ENCODE measurements around the gene IL17RE. TPM values are rescaled to one million over a fixed set of nuclear protein-coding genes. Genes with fewer than 3 reads are reported as not detected.

IL17RE gene
- total RNA-seq, 4 donors from 2014 or later: 49.2 to 116 (median 77.8) TPM

- TF ChIP-seq POLR2A (IDR thresholded peaks at IDR 0.05) (no peak), POLR2AphosphoS5 (IDR thresholded peaks at IDR 0.05) (no peak), EP300 (IDR thresholded peaks at IDR 0.05) (no peak)
- TF ChIP-seq, protein P1, sequence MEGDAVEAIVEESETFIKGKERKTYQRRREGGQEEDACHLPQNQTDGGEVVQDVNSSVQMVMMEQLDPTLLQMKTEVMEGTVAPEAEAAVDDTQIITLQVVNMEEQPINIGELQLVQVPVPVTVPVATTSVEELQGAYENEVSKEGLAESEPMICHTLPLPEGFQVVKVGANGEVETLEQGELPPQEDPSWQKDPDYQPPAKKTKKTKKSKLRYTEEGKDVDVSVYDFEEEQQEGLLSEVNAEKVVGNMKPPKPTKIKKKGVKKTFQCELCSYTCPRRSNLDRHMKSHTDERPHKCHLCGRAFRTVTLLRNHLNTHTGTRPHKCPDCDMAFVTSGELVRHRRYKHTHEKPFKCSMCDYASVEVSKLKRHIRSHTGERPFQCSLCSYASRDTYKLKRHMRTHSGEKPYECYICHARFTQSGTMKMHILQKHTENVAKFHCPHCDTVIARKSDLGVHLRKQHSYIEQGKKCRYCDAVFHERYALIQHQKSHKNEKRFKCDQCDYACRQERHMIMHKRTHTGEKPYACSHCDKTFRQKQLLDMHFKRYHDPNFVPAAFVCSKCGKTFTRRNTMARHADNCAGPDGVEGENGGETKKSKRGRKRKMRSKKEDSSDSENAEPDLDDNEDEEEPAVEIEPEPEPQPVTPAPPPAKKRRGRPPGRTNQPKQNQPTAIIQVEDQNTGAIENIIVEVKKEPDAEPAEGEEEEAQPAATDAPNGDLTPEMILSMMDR (IDR thresholded peaks at IDR 0.05): no peak
- Histone ChIP-seq H3K36me3 (no peaks in the 10 kb centered on the region), H3K9me3 (no peaks in the 10 kb centered on the region), H3K4me1 (peaks cover 61% of the 10 kb centered on the region), H3K4me3 (peak within 1 kb of the TSS; percentile 62), H3K27ac (peak within 1 kb of the TSS; percentile 92), H3K27me3 (no peaks in the 10 kb centered on the region)
- 28% methylated on average over 7 of the region's 19 CpGs for WGBS
- DNase-seq (ENCODE audit: low spot score in 2 of 2): peak; percentile 94
Observed at GRCh38 chr3:9916734-9917680, 14.4 kb downstream of the IL17RE start, which contains the start of gene IL17RC. IL17RC (plus strand) TSS chr3:9917098; CDS start chr3:9917316, 218 bp downstream.

DNA sequence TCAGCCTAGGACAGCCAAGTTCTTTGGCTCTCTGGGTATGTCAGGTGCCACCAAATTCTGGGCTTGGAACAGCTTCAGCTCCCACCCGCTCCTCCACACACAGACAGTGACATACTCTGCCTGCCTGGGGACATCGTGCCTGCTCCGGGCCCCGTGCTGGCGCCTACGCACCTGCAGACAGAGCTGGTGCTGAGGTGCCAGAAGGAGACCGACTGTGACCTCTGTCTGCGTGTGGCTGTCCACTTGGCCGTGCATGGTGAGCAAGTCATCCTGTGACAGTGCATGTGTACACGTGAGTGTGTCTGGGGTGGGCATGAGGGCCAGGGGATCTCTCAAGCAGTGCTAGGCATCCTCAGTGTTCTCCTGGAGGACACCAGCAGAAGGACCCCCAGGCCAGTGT lies 15.2 kb downstream of the IL17RE start:
- H3K4me3 ChIP-seq: peak overlapping the region; percentile 62
- peaks cover 53% of the 10 kb centered on the region for H3K4me1 ChIP-seq
- no peaks in the 10 kb centered on the region for H3K27me3 ChIP-seq
- no CpG with 5 or more reads among the region's 10 CpGs for WGBS
- H3K27ac ChIP-seq: peak overlapping the region; percentile 92
- no peak for DNase-seq (ENCODE audit: low spot score in 2 of 2)
- TF ChIP-seq, protein P1 (IDR thresholded peaks at IDR 0.05): no peak
- TF ChIP-seq EP300 (IDR thresholded peaks at IDR 0.05) (no peak), POLR2A (IDR thresholded peaks at IDR 0.05) (no peak), POLR2AphosphoS5 (IDR thresholded peaks at IDR 0.05) (no peak)
- no peaks in the 10 kb centered on the region for H3K36me3 ChIP-seq
- H3K9me3 ChIP-seq: no peaks in the 10 kb centered on the region

GRCh38 chr3:9918261-9919038 lies 15.8 kb downstream of the IL17RE start:
- peak overlapping the region; percentile 62 for H3K4me3 ChIP-seq
- H3K27ac ChIP-seq: no peak overlapping the region
- H3K9me3 ChIP-seq: no peaks in the 10 kb centered on the region
- 92% methylated on average over 7 of the region's 8 CpGs for WGBS
- H3K4me1 ChIP-seq: peaks cover 47% of the 10 kb centered on the region
- no peak for DNase-seq (ENCODE audit: low spot score in 2 of 2)
- no peaks in the 10 kb centered on the region for H3K27me3 ChIP-seq
- no peak for TF ChIP-seq POLR2AphosphoS5 (IDR thresholded peaks at IDR 0.05)
- no peak for TF ChIP-seq EP300 (IDR thresholded peaks at IDR 0.05)
- no peak for TF ChIP-seq POLR2A (IDR thresholded peaks at IDR 0.05)
- H3K36me3 ChIP-seq: no peaks in the 10 kb centered on the region

DNA sequence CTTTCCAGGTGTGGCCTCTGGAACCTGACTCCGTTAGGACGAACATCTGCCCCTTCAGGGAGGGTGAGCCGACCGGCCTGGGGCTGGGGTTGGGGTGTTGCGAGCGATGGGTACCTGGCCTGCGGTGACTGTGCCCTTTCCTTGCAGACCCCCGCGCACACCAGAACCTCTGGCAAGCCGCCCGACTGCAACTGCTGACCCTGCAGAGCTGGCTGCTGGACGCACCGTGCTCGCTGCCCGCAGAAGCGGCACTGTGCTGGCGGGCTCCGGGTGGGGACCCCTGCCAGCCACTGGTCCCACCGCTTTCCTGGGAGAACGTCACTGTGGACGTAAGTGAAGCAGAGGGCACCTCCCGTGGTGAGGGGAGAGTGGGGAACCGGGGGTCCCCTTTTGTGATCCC lies 25.5 kb downstream of the IL17RE start:
- H3K27me3 ChIP-seq: no peaks in the 10 kb centered on the region
- H3K36me3 ChIP-seq: peaks cover 56% of the 10 kb centered on the region
- 95% methylated on average over 22 of the region's 23 CpGs for WGBS
- no peaks in the 10 kb centered on the region for H3K9me3 ChIP-seq
- no peak for DNase-seq (ENCODE audit: low spot score in 2 of 2)
- TF ChIP-seq, protein P1 (IDR thresholded peaks at IDR 0.05): no peak
- no peak for TF ChIP-seq POLR2A (IDR thresholded peaks at IDR 0.05)
- TF ChIP-seq EP300 (IDR thresholded peaks at IDR 0.05): no peak
- no peak for TF ChIP-seq POLR2AphosphoS5 (IDR thresholded peaks at IDR 0.05)
- H3K4me3 ChIP-seq: no peak overlapping the region
- peaks cover 9% of the 10 kb centered on the region for H3K4me1 ChIP-seq
- no peak overlapping the region for H3K27ac ChIP-seq

DNA sequence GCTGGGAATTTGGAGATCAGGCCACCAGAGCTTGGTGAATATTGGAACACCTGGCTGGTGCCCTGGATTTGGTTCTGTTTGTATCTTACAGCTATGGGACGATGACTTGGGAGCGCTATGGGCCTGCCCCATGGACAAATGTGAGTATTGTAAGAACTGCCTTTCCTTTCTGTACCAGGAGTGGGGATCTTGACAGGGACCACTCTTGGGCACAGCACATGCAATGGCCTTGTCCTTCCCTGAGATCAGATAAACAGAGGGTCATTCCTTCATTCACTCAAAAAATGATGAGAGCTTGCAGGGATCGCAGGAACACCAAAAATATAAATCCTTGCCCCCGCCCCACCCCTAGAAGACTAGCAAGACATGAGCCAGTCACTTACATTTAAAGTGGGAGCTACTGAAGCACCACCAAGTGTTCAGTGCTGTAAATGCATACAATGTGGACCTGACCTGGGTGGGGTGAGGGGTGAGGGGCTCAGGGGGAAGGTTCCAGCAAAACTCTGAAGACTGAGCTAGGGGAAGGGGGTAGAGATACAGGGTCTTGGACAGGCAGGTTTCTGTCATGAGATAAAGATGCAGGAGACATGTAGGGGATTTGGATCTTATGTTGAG lies 28.3 kb downstream of the IL17RE start:
- peaks cover 35% of the 10 kb centered on the region for H3K36me3 ChIP-seq

More for the DNA sequence above, 28.3 kb downstream of the IL17RE start:
- H3K9me3 ChIP-seq: no peaks in the 10 kb centered on the region
- peaks cover 28% of the 10 kb centered on the region for H3K4me1 ChIP-seq
- no peak overlapping the region for H3K4me3 ChIP-seq
- WGBS: 92% methylated on average over 4 of the region's 4 CpGs
- TF ChIP-seq POLR2A (IDR thresholded peaks at IDR 0.05) (no peak), EP300 (IDR thresholded peaks at IDR 0.05) (no peak), POLR2AphosphoS5 (IDR thresholded peaks at IDR 0.05) (no peak)
- TF ChIP-seq, protein P1 (IDR thresholded peaks at IDR 0.05): no peak
- no peak for DNase-seq (ENCODE audit: low spot score in 2 of 2)
- H3K27me3 ChIP-seq: no peaks in the 10 kb centered on the region
- no peak overlapping the region for H3K27ac ChIP-seq
